IMR-90 (cell line): ENCODE results near the gene CCDC141. TPM values are rescaled to one million over a fixed set of nuclear protein-coding genes. Genes with fewer than 3 reads are reported as not detected.

ENCODE experiments used
- ATAC-seq: fragments of 200-7000 bp; cut with Tn5 transposase; 2 replicates; pipeline ENCODE4 v1.9.1; 2020; ENCODE audit warnings: low read depth, mild to moderate bottlenecking, moderate library complexity
- BruUV-seq: library from RNA; stranded (reverse); fragments of 400-500 nt; replicated peaks from 2 replicates; lab custom pipeline; 2021; lab: Mats Ljungman, UMichigan
- CTCF ChIA-PET: fragments of 300-600 bp; formaldehyde crosslinking; extraction: SDS; loops from one replicate; lab custom pipeline; 2021; ENCODE audit warnings: antibody characterized with exemption; lab: Yijun Ruan, JAX
- POLR2A ChIA-PET: fragments of 300-600 bp; sonication (Branson Sonifier 250); formaldehyde crosslinking; loops from one replicate; lab custom pipeline; 2022; ENCODE audit warnings: antibody characterized with exemption; ENCODE audit not compliant: unreplicated experiment; lab: Charles Lee
- DNase-seq: peaks from one replicate; pipeline ENCODE4 v3.0.0; 2013
- H2AFZ ChIP-seq: replicated peaks from 2 replicates; pipeline ENCODE3; 2013; ENCODE audit warnings: low read length, mild to moderate bottlenecking; ENCODE audit not compliant: poor library complexity
- H2AK5ac ChIP-seq: 2 replicates; pipeline ENCODE4 v1.6.1; 2013; ENCODE audit warnings: low read depth, low read length, inconsistent platforms
- H2AK9ac ChIP-seq: replicated peaks from 2 replicates; pipeline ENCODE3; 2013; ENCODE audit warnings: mild to moderate bottlenecking, low read depth, low read length, moderate library complexity; ENCODE audit not compliant: poor library complexity
- H2BK120ac ChIP-seq: 2 replicates; pipeline ENCODE4 v1.6.1; 2013; ENCODE audit warnings: low read depth, low read length, inconsistent platforms
- H2BK15ac ChIP-seq: 3 replicates; pipeline ENCODE4 v1.6.1; 2013; ENCODE audit warnings: low read depth, low read length, inconsistent platforms
- H2BK20ac ChIP-seq: 2 replicates; pipeline ENCODE4 v1.6.1; 2013; ENCODE audit warnings: low read depth, mild to moderate bottlenecking, inconsistent platforms, low read length, moderate library complexity
- H2BK5ac ChIP-seq: 2 replicates; pipeline ENCODE4 v1.6.1; 2013; ENCODE audit warnings: mild to moderate bottlenecking, low read depth, low read length, inconsistent platforms; ENCODE audit not compliant: poor library complexity, severe bottlenecking
- H3K14ac ChIP-seq: replicated peaks from 2 replicates; pipeline ENCODE4 v1.6.1; 2013; ENCODE audit warnings: low read depth, low read length, inconsistent platforms
- H3K18ac ChIP-seq: 2 replicates; pipeline ENCODE4 v1.6.1; 2013; ENCODE audit warnings: low read depth, low read length, control low read depth
- H3K23ac ChIP-seq: 2 replicates; pipeline ENCODE4 v1.6.1; 2013; ENCODE audit warnings: low read depth, low read length, inconsistent platforms
- H3K27ac ChIP-seq: 2 replicates; pipeline ENCODE4 v1.5.1; 2013; ENCODE audit warnings: mild to moderate bottlenecking, control low read depth, low read length; ENCODE audit not compliant: insufficient read depth
- H3K27me3 ChIP-seq: 2 replicates; pipeline ENCODE4 v1.6.1; 2013; ENCODE audit warnings: low read length; ENCODE audit not compliant: control insufficient read depth, insufficient read depth
- H3K36me3 ChIP-seq: 2 replicates; pipeline ENCODE4 v1.6.1; 2013; ENCODE audit warnings: low read length, mixed read lengths; ENCODE audit not compliant: control insufficient read depth, insufficient read depth
- H3K4ac ChIP-seq: 2 replicates; pipeline ENCODE4 v1.6.1; 2013; ENCODE audit warnings: low read depth, low read length, inconsistent platforms
- H3K4me1 ChIP-seq: 2 replicates; pipeline ENCODE4 v1.6.1; 2013; ENCODE audit warnings: low read length, mixed read lengths; ENCODE audit not compliant: control insufficient read depth, insufficient read depth
- H3K4me2 ChIP-seq: 2 replicates; pipeline ENCODE4 v1.6.1; 2013; ENCODE audit warnings: low read depth, mild to moderate bottlenecking, control low read depth, low read length, moderate library complexity
- H3K4me3 ChIP-seq: 2 replicates; pipeline ENCODE4 v1.5.1; 2013; ENCODE audit warnings: low read depth, mild to moderate bottlenecking, control low read depth, low read length, moderate library complexity; ENCODE audit not compliant: insufficient read depth
- H3K56ac ChIP-seq: 2 replicates; pipeline ENCODE4 v1.6.1; 2013; ENCODE audit warnings: low read length, inconsistent platforms; ENCODE audit not compliant: insufficient read depth; ENCODE audit errors: extremely low read depth
- H3K79me1 ChIP-seq, 2 experiments: 2 replicates each; pipeline ENCODE4 v1.6.1; 2013; ENCODE audit warnings: low read length in 2 of 2, inconsistent platforms in 1 of 2, low read depth in 1 of 2
- H3K9ac ChIP-seq: 2 replicates; pipeline ENCODE4 v1.6.1; 2013; ENCODE audit warnings: low read depth, low read length, control low read depth
- H3K9me1 ChIP-seq: 2 replicates; pipeline ENCODE4 v1.6.1; 2013; ENCODE audit warnings: low read length, inconsistent platforms; ENCODE audit not compliant: insufficient read depth
- H3K9me3 ChIP-seq: 2 replicates; pipeline ENCODE4 v1.6.1; 2013; ENCODE audit warnings: low read length; ENCODE audit not compliant: control insufficient read depth, insufficient read depth
- H4K20me1 ChIP-seq: 2 replicates; pipeline ENCODE4 v1.6.1; 2013; ENCODE audit warnings: low read length, inconsistent platforms; ENCODE audit not compliant: insufficient read depth
- H4K5ac ChIP-seq: 2 replicates; pipeline ENCODE4 v1.6.1; 2013; ENCODE audit warnings: mild to moderate bottlenecking, low read depth, low read length, control low read depth
- H4K8ac ChIP-seq, 2 experiments: 2 replicates each; pipeline ENCODE4 v1.6.1; 2013; ENCODE audit warnings: low read depth in 2 of 2, low read length in 2 of 2, control low read depth in 1 of 2, inconsistent platforms in 1 of 2
- H4K91ac ChIP-seq: 2 replicates; pipeline ENCODE4 v1.6.1; 2013; ENCODE audit warnings: low read depth, low read length, inconsistent platforms; ENCODE audit not compliant: insufficient read depth
- FOS ChIP-seq: fragments of 150-350 bp; IDR thresholded peaks from 2 replicates; pipeline ENCODE4 v1.6.1; 2016; ENCODE audit warnings: low read depth, low read length
- RAD21 ChIP-seq: IDR thresholded peaks from 2 replicates; pipeline ENCODE4 v1.6.1; 2012; ENCODE audit warnings: low read length, improper control_type of control experiment
- RFX5 ChIP-seq: IDR thresholded peaks from 2 replicates; pipeline ENCODE4 v1.8.0; 2012; ENCODE audit warnings: low read depth, mild to moderate bottlenecking, low read length, moderate library complexity
- SMC3 ChIP-seq: fragments of 150-350 bp; IDR thresholded peaks from 2 replicates; pipeline ENCODE4 v1.6.1; 2016; ENCODE audit warnings: low read depth, mild to moderate bottlenecking, antibody characterized with exemption, low read length, moderate library complexity
- WGBS, 2 experiments: methylation state at CpG; one replicate each; pipeline versions ENCODE4 v1.1.5 to v1.1.7; 2013; ENCODE audit warnings: missing lambda C conversion rate in 2 of 2; ENCODE audit not compliant: insufficient read length in 1 of 2; ENCODE audit errors: extremely low coverage in 2 of 2; 5-methylcytosine and 5-hydroxymethylcytosine counted together
- dilution Hi-C: fragments of 300-500 bp; cut with HindIII; formaldehyde crosslinking; loops from one replicate; pipeline ENCODE4 v1.14.3; 2018; ENCODE audit warnings: low sequenced_read_pairs; ENCODE audit not compliant: unreplicated experiment
- in situ Hi-C: fragments of 300-500 bp; cut with MboI; formaldehyde crosslinking; loops from 3 replicates; pipeline ENCODE4 v1.14.3; 2019; ENCODE audit warnings: low sequenced_read_pairs, inconsistent platforms, mixed read lengths
- intact Hi-C: fragments of 100-400 bp; cut with micrococcal nuclease; formaldehyde crosslinking; loops from 2 replicates; pipeline ENCODE4 v1.10.0; 2022
- polyA plus RNA-seq, 3 experiments: library from polyadenylated mRNA; depleted of rRNA; stranded (reverse); fragments of >200 nt; gene quantifications; 2 replicates each; pipeline ENCODE4 v1.2.3, GENCODE V29; 2012; ENCODE audit warnings: low replicate concordance in 1 of 3
- total RNA-seq: library from RNA; depleted of rRNA; stranded (reverse); fragments of >200 nt; gene quantifications from 2 replicates; pipeline ENCODE4 v1.2.3, GENCODE V29; 2012

CCDC141 gene
- total and polyA plus RNA-seq, 2 of the 4 experiments (the other 2 are of a cell fraction): not detected

DNA sequence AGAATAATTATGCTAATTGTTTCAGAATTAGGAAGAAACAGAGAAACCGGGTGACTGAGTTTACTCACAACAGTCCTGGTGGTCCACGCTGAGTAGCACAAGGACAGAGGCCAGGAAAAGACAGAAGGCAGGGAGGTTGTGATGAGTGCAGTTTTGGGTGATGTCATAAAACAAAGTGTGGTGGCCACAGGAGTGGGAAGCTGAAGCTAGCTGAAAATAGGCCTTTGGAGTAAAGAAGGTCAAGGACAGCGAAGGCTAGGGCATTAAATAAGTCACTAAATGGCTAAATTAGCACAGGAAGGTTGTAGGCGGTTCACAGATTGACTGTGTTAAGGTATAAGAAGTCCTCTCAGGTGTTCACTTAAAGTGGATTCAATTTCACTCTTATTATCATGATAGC, 121.9 kb downstream of the CCDC141 start:
- Histone ChIP-seq H2BK5ac (no peak overlapping the region), H4K91ac (no peak overlapping the region), H3K79me1 (no peaks in the 10 kb centered on the region), H3K9me1 (no peaks in the 10 kb centered on the region), H3K23ac (no peak overlapping the region), H2AFZ (no peak overlapping the region), H2BK20ac (no peak overlapping the region), H2AK5ac (no peak overlapping the region), H3K9ac (no peak overlapping the region), H4K8ac (no peak overlapping the region), H2BK120ac (no peak overlapping the region), H2AK9ac (no peak overlapping the region), H3K4me2 (no peak overlapping the region), H3K4me1 (no peaks in the 10 kb centered on the region), H3K27me3 (no peaks in the 10 kb centered on the region), H3K9me3 (no peaks in the 10 kb centered on the region), H3K56ac (no peak overlapping the region), H3K27ac (no peak overlapping the region), H4K20me1 (no peaks in the 10 kb centered on the region), H2BK15ac (no peak overlapping the region), H3K4ac (no peak overlapping the region), H3K36me3 (no peaks in the 10 kb centered on the region), H3K18ac (no peak overlapping the region), H3K4me3 (no peak overlapping the region), H4K5ac (no peak overlapping the region), H3K14ac (no peak overlapping the region)
- BruUV-seq: no TSS peak
- intact Hi-C loops (no loop called here), dilution Hi-C loops (no loop called here), in situ Hi-C loops (no loop called here)
- 56% methylated on average over 2 of the region's 4 CpGs; no CpG with 5 or more reads in 1 of the 2 experiments for WGBS, 2 experiments
- no peak for DNase-seq
- ATAC-seq: no peak
- ChIA-PET CTCF (no interaction called here), POLR2A (no interaction called here)
- TF ChIP-seq RFX5: no peak
- TF ChIP-seq SMC3: no peak
- no peak for TF ChIP-seq FOS
- no peak for TF ChIP-seq RAD21
